ENCODE results near the gene ZNF668.

- TF ChIP-seq POLR2A (IDR thresholded peaks at IDR 0.05): no peak
- TF ChIP-seq CTCF (IDR thresholded peaks at IDR 0.05): no peak
- no peak for TF ChIP-seq EP300 (IDR thresholded peaks at IDR 0.05)
- TF ChIP-seq POLR2AphosphoS5 (IDR thresholded peaks at IDR 0.05): no peak
These were observed 1.4 kb downstream of the ZNF668 start for GRCh38 chr16:31072540-31073141.

All from stomach (tissue), 4 donors.